Measurements from ENCODE around the gene GSDMA. TPM values are rescaled to one million over a fixed set of nuclear protein-coding genes. Genes with fewer than 3 reads are reported as not detected.

The GSDMA gene
- total RNA-seq, 1 experiment from 2014 or later = 0.55 TPM

DNA sequence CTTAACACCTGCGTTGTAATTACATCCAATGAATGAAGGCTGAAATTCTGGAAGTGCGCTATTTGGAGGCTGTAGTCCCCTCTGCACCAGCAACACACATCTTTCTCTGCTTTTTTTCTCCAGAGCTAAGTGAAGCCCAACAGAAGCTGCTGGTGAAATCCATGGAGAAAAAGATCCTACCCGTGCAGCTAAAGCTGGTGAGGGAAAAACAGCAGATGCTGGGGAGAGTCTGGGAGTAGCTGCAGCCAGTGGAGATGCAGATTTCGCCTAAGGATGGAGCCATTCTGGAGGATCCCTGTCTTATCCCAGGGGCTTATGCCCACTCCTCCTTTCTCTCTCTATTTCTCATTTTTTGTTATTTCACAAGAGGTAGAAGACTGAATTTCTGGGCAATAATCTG, 13.0 kb downstream of the GSDMA start:
- BruUV-seq (replicated peaks) = no TSS peak
- H2AFZ ChIP-seq = no peak overlapping the region
- peaks cover 1% of the 10 kb centered on the region for H3K79me2 ChIP-seq (ENCODE audit: low read depth)
- H3K36me3 ChIP-seq (ENCODE audit: low read depth) = no peaks in the 10 kb centered on the region
- intact Hi-C loops (cut with micrococcal nuclease; ENCODE audit: unreplicated experiment) = no loop called here
- H3F3A ChIP-seq (ENCODE audit: insufficient read depth, low read depth) = no peaks in the 10 kb centered on the region
- no peaks in the 10 kb centered on the region for H3K9me2 ChIP-seq (ENCODE audit: insufficient read depth)
- 0 out of 2 replicates have a peak, but pooled peaks cover 5% of the 10 kb centered on the region for H3K27me3 ChIP-seq (ENCODE audit: insufficient read depth, low read depth)
- no peaks in the 10 kb centered on the region for H3K4me1 ChIP-seq (replicated peaks; ENCODE audit: insufficient read depth)
- no peak for DNase-seq
- H3K27ac ChIP-seq = no peak overlapping the region
- H3K4me2 ChIP-seq = no peak overlapping the region
- ChIA-PET POLR2A (ENCODE audit: unreplicated experiment) (interaction anchor here (0.7 kb wide), 3 partner anchors 12 to 1421 kb away, joined by 3 to 6 read pairs (median 4); no protein-coding TSS in a partner anchor), CTCF (no interaction called here)
- no peak for TF ChIP-seq EZH2 (IDR thresholded peaks at IDR 0.05; ENCODE audit: low read depth)
- TF ChIP-seq, protein P1, sequence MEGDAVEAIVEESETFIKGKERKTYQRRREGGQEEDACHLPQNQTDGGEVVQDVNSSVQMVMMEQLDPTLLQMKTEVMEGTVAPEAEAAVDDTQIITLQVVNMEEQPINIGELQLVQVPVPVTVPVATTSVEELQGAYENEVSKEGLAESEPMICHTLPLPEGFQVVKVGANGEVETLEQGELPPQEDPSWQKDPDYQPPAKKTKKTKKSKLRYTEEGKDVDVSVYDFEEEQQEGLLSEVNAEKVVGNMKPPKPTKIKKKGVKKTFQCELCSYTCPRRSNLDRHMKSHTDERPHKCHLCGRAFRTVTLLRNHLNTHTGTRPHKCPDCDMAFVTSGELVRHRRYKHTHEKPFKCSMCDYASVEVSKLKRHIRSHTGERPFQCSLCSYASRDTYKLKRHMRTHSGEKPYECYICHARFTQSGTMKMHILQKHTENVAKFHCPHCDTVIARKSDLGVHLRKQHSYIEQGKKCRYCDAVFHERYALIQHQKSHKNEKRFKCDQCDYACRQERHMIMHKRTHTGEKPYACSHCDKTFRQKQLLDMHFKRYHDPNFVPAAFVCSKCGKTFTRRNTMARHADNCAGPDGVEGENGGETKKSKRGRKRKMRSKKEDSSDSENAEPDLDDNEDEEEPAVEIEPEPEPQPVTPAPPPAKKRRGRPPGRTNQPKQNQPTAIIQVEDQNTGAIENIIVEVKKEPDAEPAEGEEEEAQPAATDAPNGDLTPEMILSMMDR (conservative IDR thresholded peaks at IDR 0.05) = no peak
- H4K20me1 ChIP-seq (ENCODE audit: insufficient read depth) = no peaks in the 10 kb centered on the region
- no peak overlapping the region for H3K4me3 ChIP-seq
- H3K9me3 ChIP-seq (ENCODE audit: insufficient read depth, low read depth) = no peaks in the 10 kb centered on the region

DNA sequence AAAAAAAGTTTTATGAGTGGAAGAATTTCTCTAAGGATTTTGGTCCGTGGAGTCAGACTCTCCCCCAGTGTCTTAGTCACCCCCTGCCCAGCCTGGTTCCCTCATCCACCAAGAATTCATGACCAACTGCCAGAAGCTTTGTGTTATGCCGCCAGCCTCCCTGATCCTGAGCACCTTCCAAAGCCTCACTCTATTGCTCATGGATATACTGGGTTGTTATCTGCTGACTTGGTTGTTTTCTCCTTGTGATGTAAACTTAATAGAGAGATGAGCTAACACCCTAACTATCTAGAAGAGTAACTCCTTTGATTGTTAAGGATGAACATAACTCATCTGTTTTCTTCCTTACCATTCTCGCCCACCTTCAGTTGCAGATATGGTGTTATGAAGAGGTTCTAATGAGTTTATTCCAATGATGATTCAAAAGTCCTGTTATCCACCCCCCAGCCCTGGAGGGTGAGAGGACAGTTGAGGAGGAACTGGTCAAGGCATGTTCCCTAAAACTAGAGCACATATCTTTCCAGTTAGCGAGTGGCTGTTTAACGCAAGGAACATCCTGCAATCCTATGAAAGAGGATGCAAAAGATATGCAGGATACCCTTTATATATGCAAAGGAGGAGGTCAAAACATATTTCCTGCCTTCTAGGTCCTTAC, 16.3 kb downstream of the GSDMA start:
- Histone ChIP-seq H3K79me2 (ENCODE audit: low read depth) (peaks cover 31% of the 10 kb centered on the region), H3F3A (ENCODE audit: insufficient read depth, low read depth) (no peaks in the 10 kb centered on the region), H3K27ac (no peak overlapping the region), H3K4me3 (no peak overlapping the region), H3K9me2 (ENCODE audit: insufficient read depth) (no peaks in the 10 kb centered on the region), H2AFZ (no peak overlapping the region), H4K20me1 (ENCODE audit: insufficient read depth) (peaks cover 28% of the 10 kb centered on the region), H3K4me2 (peak overlapping the region; percentile 97; the same call in 1 of the 2 replicates), H3K4me1 (replicated peaks; ENCODE audit: insufficient read depth) (peaks cover 15% of the 10 kb centered on the region), H3K9me3 (ENCODE audit: insufficient read depth, low read depth) (no peaks in the 10 kb centered on the region), H3K36me3 (ENCODE audit: low read depth) (no peaks in the 10 kb centered on the region), H3K27me3 (ENCODE audit: insufficient read depth, low read depth) (no peaks in the 10 kb centered on the region)
- CTCF ChIA-PET = no interaction called here
- POLR2A ChIA-PET (ENCODE audit: unreplicated experiment) = interaction anchor here (0.6 kb wide), 1 partner anchor 25 kb away, joined by 15 read pairs; no protein-coding TSS in a partner anchor
- TF ChIP-seq EZH2 (IDR thresholded peaks at IDR 0.05; ENCODE audit: low read depth) = no peak
- TF ChIP-seq, protein P1 (conservative IDR thresholded peaks at IDR 0.05) = no peak
- no TSS peak for BruUV-seq (replicated peaks)
- intact Hi-C loops (cut with micrococcal nuclease; ENCODE audit: unreplicated experiment) = no loop called here
- DNase-seq = no peak

DNA sequence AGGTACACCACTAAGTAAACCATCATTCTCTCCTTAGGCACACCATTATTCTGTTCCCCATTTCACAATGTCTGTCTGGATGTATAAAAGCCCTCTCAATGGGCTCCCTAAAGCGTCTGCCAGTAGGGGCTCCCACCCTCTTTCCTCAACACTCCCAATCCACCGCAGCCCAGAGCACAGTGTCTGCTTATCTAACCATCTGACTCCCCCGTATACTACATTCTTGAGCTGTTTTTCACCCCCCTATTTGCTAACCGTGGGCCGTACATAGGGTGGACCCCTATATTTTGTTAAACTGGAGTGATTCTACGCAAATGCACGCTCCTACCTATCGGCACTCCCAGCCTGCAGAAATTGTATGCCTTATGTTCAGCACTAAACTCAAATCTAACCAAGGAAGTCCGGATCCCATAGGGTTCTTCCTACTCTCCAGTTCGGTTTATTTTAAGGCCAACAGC, 17.1 kb downstream of the GSDMA start:
- POLR2A ChIA-PET (ENCODE audit: unreplicated experiment) = interaction anchor here (0.6 to 0.9 kb wide), 3 partner anchors 42 to 197 kb away, joined by 3 to 5 read pairs (median 5); no protein-coding TSS in a partner anchor
- Histone ChIP-seq H3K4me1 (replicated peaks; ENCODE audit: insufficient read depth) (peaks cover 15% of the 10 kb centered on the region), H3K27me3 (ENCODE audit: insufficient read depth, low read depth) (no peaks in the 10 kb centered on the region), H2AFZ (peak overlapping the region; percentile 95), H4K20me1 (ENCODE audit: insufficient read depth) (peaks cover 28% of the 10 kb centered on the region), H3K79me2 (ENCODE audit: low read depth) (peaks cover 31% of the 10 kb centered on the region), H3K9me3 (ENCODE audit: insufficient read depth, low read depth) (no peaks in the 10 kb centered on the region), H3K4me3 (peak overlapping the region; percentile 100), H3K9me2 (ENCODE audit: insufficient read depth) (no peaks in the 10 kb centered on the region), H3K4me2 (peak overlapping the region; percentile 97), H3F3A (ENCODE audit: insufficient read depth, low read depth) (no peaks in the 10 kb centered on the region), H3K36me3 (ENCODE audit: low read depth) (peaks cover 4% of the 10 kb centered on the region; the same call in 1 of the 2 replicates), H3K27ac (no peak overlapping the region)
- TSS peak; percentile 11 for BruUV-seq (replicated peaks)
- intact Hi-C loops (cut with micrococcal nuclease; ENCODE audit: unreplicated experiment) = loop anchor here (1.0 to 10.0 kb wide), 7 partner anchors 21 to 435 kb away; partner anchors contain the start of gene MIEN1
- no peak for DNase-seq
- TF ChIP-seq EZH2 (IDR thresholded peaks at IDR 0.05; ENCODE audit: low read depth) = no peak
- TF ChIP-seq, protein P1 (conservative IDR thresholded peaks at IDR 0.05) = no peak
- CTCF ChIA-PET = interaction anchor here (0.6 to 1.5 kb wide), 6 partner anchors 21 to 395 kb away, joined by 3 to 13 read pairs (median 4); no protein-coding TSS in a partner anchor

Measured in PC-9 (cell line).